ENCODE measurements around the gene UBE2L6.

UBE2L6 gene

GRCh38 chr11:57588046-57588710, 20.7 kb upstream of the UBE2L6 start:
- Mint-ChIP-seq H3K4me1 (peaks cover 5% of the 10 kb centered on the region), H3K27ac (no peak overlapping the region), H3K9me3 (no peaks in the 10 kb centered on the region), H3K36me3 (ENCODE audit: low read depth) (no peaks in the 10 kb centered on the region), H3K27me3 (peaks cover 3% of the 10 kb centered on the region), H3K4me3 (no peak overlapping the region)
- DNase-seq (no peak), ATAC-seq (no peak)

- ATAC-seq (no peak), DNase-seq (no peak)
- H3K27ac Mint-ChIP-seq = no peak overlapping the region
- H3K4me1 Mint-ChIP-seq = peaks cover 5% of the 10 kb centered on the region
- H3K4me3 Mint-ChIP-seq = no peak overlapping the region
- H3K36me3 Mint-ChIP-seq (ENCODE audit: low read depth) = no peaks in the 10 kb centered on the region
- H3K27me3 Mint-ChIP-seq = no peaks in the 10 kb centered on the region
- H3K9me3 Mint-ChIP-seq = no peaks in the 10 kb centered on the region
These were observed 19.3 kb upstream of the UBE2L6 start for GRCh38 chr11:57586711-57587245.

DNA sequence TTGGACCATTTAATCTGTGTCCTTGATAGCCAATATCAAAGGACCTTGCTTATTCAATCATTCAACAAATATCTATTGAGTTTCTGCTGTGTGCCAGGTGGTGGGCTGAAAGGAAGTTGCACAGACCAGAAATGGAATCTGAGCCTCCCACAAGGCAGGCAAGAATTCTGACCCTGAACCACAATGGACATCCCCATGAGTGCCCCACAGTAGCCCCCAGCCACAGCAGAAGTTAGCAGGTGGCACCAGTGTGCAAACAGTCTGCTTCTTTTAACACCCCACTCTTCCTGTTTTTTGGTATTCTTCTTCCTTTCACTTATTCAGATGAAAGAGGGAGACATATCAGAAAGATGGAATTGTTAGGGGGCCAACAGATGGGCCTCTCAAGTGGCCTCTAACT, 17.8 kb upstream of the UBE2L6 start:
- DNase-seq (no peak), ATAC-seq (no peak)
- no peaks in the 10 kb centered on the region for H3K27me3 Mint-ChIP-seq
- H3K4me3 Mint-ChIP-seq = no peak overlapping the region
- H3K36me3 Mint-ChIP-seq (ENCODE audit: low read depth) = no peaks in the 10 kb centered on the region
- peaks cover 5% of the 10 kb centered on the region for H3K4me1 Mint-ChIP-seq
- no peaks in the 10 kb centered on the region for H3K9me3 Mint-ChIP-seq
- H3K27ac Mint-ChIP-seq = no peak overlapping the region

DNA sequence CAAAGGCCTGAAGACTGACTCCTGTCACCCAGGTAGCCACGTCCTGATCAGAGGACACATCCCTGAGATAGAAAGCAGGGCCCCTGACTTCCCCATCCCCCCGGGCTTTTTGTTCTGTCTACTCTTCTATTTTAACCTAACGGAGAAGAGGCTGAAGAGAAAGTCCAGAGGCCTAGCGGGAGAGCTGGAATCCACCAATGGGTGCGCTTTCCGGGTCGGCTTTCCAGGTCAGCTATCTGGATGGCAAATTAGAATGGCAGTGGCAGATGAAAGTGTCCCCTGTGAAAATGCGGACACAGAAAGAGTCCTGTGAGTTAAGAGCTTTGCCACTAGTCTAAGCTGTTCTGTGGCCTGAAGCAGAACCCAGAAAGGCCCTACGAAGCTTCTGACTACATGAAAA, 16.9 kb upstream of the UBE2L6 start:
- Mint-ChIP-seq H3K4me3 (no peak overlapping the region), H3K27me3 (no peaks in the 10 kb centered on the region), H3K36me3 (ENCODE audit: low read depth) (no peaks in the 10 kb centered on the region), H3K9me3 (no peaks in the 10 kb centered on the region), H3K27ac (no peak overlapping the region), H3K4me1 (peaks cover 5% of the 10 kb centered on the region)
- DNase-seq = no peak
- no peak for ATAC-seq

DNA sequence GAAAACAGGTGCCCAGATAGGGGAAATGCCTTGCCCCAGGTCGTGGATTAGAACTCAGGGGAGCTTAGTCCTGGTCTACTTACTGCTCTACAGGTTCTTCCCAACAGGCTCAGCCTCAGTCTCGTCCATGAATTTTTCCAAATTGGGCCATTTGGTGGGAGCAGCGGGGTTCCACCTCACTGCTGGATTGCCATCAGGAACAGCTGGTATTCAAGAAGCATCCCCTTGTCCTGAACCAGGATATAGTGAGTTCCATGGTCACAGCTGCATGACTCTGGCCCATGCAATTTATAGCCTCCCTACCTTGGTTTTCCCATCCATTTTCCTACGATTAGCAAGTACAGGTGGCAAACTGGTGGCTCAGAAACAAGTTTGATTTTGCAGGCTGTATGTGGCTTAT, 6.6 kb upstream of the UBE2L6 start:
- Mint-ChIP-seq H3K27me3 (no peaks in the 10 kb centered on the region), H3K4me3 (no peak overlapping the region), H3K27ac (no peak overlapping the region), H3K4me1 (no peaks in the 10 kb centered on the region), H3K36me3 (ENCODE audit: low read depth) (no peaks in the 10 kb centered on the region), H3K9me3 (no peaks in the 10 kb centered on the region)
- DNase-seq = no peak
- ATAC-seq = no peak

GRCh38 chr11:57571606-57572005, 4.1 kb upstream of the UBE2L6 start:
- DNase-seq = no peak
- Mint-ChIP-seq H3K9me3 (no peaks in the 10 kb centered on the region), H3K4me3 (no peak overlapping the region), H3K4me1 (peaks cover 7% of the 10 kb centered on the region), H3K27me3 (no peaks in the 10 kb centered on the region), H3K27ac (no peak overlapping the region), H3K36me3 (ENCODE audit: low read depth) (no peaks in the 10 kb centered on the region)
- ATAC-seq = no peak

- Mint-ChIP-seq H3K27ac (peak overlapping the region; percentile 94), H3K4me3 (peak overlapping the region; percentile 94), H3K4me1 (peaks cover 33% of the 10 kb centered on the region), H3K9me3 (no peaks in the 10 kb centered on the region), H3K36me3 (ENCODE audit: low read depth) (peaks cover 10% of the 10 kb centered on the region), H3K27me3 (no peaks in the 10 kb centered on the region)
- DNase-seq (peak; percentile 94), ATAC-seq (no peak)
These were observed 876 bp upstream of the UBE2L6 start for GRCh38 chr11:57568330-57568766.

DNA sequence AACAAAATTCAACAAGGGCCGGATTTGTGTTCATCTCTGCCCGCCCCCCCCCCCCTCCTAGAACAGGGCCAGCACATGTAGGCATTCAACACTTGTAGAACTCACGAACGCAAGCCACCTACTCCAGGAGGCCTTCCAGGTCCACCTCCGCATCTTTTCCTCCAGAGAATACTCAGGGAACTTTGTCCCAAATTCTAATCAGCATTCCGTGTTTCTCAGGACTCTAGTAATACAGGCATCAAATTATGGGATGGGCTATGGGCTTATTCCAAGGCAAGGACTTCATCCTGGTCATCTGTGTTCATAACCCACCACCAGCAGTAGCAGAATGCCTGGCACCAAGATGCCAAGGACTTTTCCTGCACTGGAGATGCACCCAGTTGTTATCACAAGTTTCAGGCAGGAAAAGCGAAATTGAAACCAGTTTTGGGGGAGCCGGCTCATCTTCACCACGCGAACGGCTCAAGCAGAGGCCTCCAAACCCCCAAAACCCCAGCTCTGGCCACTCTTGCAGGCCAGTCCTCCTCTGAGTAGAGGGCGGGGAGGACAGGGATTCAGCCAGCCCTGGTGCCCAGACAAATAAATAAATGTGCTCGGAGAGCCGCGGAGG, 462 bp downstream of the UBE2L6 start:
- Mint-ChIP-seq H3K4me1 (peaks cover 39% of the 10 kb centered on the region), H3K4me3 (peak overlapping the region; percentile 94), H3K27ac (peak overlapping the region; percentile 92), H3K36me3 (ENCODE audit: low read depth) (peaks cover 13% of the 10 kb centered on the region), H3K27me3 (no peaks in the 10 kb centered on the region), H3K9me3 (no peaks in the 10 kb centered on the region)
- ATAC-seq (peak; percentile 2), DNase-seq (no peak)

- Mint-ChIP-seq H3K4me1 (peaks cover 45% of the 10 kb centered on the region), H3K36me3 (ENCODE audit: low read depth) (peaks cover 13% of the 10 kb centered on the region), H3K4me3 (peak overlapping the region; percentile 94), H3K9me3 (no peaks in the 10 kb centered on the region), H3K27ac (peak overlapping the region; percentile 92), H3K27me3 (no peaks in the 10 kb centered on the region)
- ATAC-seq = peak; percentile 48
- DNase-seq = peak; percentile 15
These were observed 1.2 kb downstream of the UBE2L6 start for GRCh38 chr11:57566005-57566904.

- H3K9me3 Mint-ChIP-seq = no peaks in the 10 kb centered on the region
- ATAC-seq = no peak
- H3K27ac Mint-ChIP-seq = no peak overlapping the region
- peaks cover 41% of the 10 kb centered on the region for H3K4me1 Mint-ChIP-seq
- no peaks in the 10 kb centered on the region for H3K27me3 Mint-ChIP-seq
- H3K4me3 Mint-ChIP-seq = no peak overlapping the region
- peaks cover 25% of the 10 kb centered on the region for H3K36me3 Mint-ChIP-seq (ENCODE audit: low read depth)
- DNase-seq = no peak
These were observed 4.9 kb downstream of the UBE2L6 start for GRCh38 chr11:57562596-57562995.

DNA sequence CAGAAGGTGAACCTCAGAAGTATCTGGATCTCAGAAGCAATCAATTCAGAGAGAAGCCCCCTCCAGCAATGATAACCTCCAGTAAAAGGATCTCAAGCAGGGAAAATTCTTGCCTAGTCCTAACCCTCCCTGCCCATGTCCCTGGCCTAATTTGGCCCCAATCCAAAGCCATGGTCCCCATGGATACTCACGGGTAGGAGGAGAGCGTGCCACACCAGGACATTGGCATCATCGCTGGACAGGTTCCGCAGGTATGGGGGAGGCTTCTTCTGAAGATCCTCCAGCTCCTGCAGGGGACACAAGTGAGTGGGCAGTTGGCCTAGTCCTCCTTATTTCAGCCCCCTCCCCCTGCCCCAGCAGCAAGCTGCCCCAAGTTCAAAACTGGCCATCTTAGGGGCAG, 7.3 kb downstream of the UBE2L6 start:
- ATAC-seq (no peak), DNase-seq (no peak)
- Mint-ChIP-seq H3K4me3 (no peak overlapping the region), H3K27ac (no peak overlapping the region), H3K9me3 (no peaks in the 10 kb centered on the region), H3K36me3 (ENCODE audit: low read depth) (peaks cover 37% of the 10 kb centered on the region), H3K4me1 (peaks cover 31% of the 10 kb centered on the region), H3K27me3 (no peaks in the 10 kb centered on the region)

GRCh38 chr11:57556041-57556440, 11.4 kb downstream of the UBE2L6 start:
- Mint-ChIP-seq H3K4me3 (no peak overlapping the region), H3K9me3 (no peaks in the 10 kb centered on the region), H3K27me3 (no peaks in the 10 kb centered on the region), H3K4me1 (peaks cover under 1% of the 10 kb centered on the region), H3K27ac (no peak overlapping the region), H3K36me3 (ENCODE audit: low read depth) (peaks cover 53% of the 10 kb centered on the region)
- ATAC-seq = no peak
- DNase-seq = no peak

DNA sequence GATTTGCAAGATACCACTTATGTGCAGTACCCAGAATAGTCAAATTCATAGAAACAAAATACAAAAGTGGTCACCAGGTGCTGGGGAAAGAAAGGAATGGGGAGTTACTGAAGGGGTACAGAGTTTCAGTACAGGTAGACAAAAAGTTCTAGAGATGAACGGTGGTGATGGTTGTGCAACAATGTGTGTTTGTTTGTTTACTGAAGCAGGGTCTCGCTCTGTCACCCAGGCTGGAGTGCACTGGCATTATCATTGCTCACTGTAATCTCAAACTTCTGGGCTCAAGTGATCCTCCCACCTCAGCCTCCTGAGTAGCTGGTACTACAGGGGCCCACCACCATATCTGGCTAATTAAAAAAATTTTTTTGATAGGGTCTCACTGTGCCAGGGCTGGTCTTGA, 12.1 kb downstream of the UBE2L6 start:
- Mint-ChIP-seq H3K9me3 (no peaks in the 10 kb centered on the region), H3K4me3 (no peak overlapping the region), H3K4me1 (no peaks in the 10 kb centered on the region), H3K27me3 (no peaks in the 10 kb centered on the region), H3K27ac (no peak overlapping the region), H3K36me3 (ENCODE audit: low read depth) (peaks cover 53% of the 10 kb centered on the region)
- ATAC-seq (no peak), DNase-seq (no peak)

GRCh38 chr11:57552479-57552878, 15.0 kb downstream of the UBE2L6 start:
- peaks cover 11% of the 10 kb centered on the region for H3K4me1 Mint-ChIP-seq
- DNase-seq (no peak), ATAC-seq (no peak)
- no peak overlapping the region for H3K4me3 Mint-ChIP-seq
- no peak overlapping the region for H3K27ac Mint-ChIP-seq
- no peaks in the 10 kb centered on the region for H3K9me3 Mint-ChIP-seq
- H3K27me3 Mint-ChIP-seq = no peaks in the 10 kb centered on the region
- peaks cover 55% of the 10 kb centered on the region for H3K36me3 Mint-ChIP-seq (ENCODE audit: low read depth)
